GM12864 (cell line): ENCODE measurements around the gene TMEM61.

Experiments
- DNase-seq: peaks from one replicate; pipeline ENCODE4 v3.0.0-alpha.2; 2011; ENCODE audit warnings: low read depth
- H3K4me3 ChIP-seq: 2 replicates; pipeline ENCODE4 v1.5.1; 2011; ENCODE audit warnings: mild to moderate bottlenecking, low read depth, low read length, control low read depth
- CTCF ChIP-seq: IDR thresholded peaks from 2 replicates; pipeline ENCODE4 v1.5.1; 2011; ENCODE audit warnings: low read depth, mild to moderate bottlenecking, moderate library complexity, low read length, control low read depth, inconsistent platforms; ENCODE audit errors: missing control alignments

TMEM61 gene

GRCh38 chr1:54988975-54989374 is 8.5 kb downstream of the TMEM61 start:
- H3K4me3 ChIP-seq, result no peak overlapping the region
- no peak for TF ChIP-seq CTCF
- DNase-seq, result no peak

- no peak for TF ChIP-seq CTCF
- no peak for DNase-seq
- no peak overlapping the region for H3K4me3 ChIP-seq
Observed at GRCh38 chr1:54989473-54989872, 9.0 kb downstream of the TMEM61 start.

- DNase-seq, result no peak
- TF ChIP-seq CTCF, result no peak
- no peak overlapping the region for H3K4me3 ChIP-seq
Observed at GRCh38 chr1:54989968-54990810, 9.8 kb downstream of the TMEM61 start.

- H3K4me3 ChIP-seq, result no peak overlapping the region
- TF ChIP-seq CTCF, result no peak
- DNase-seq, result no peak
Observed at GRCh38 chr1:54990916-54991315, 10.5 kb downstream of the TMEM61 start.

GRCh38 chr1:54991939-54992338 is 11.5 kb downstream of the TMEM61 start:
- no peak for TF ChIP-seq CTCF
- no peak overlapping the region for H3K4me3 ChIP-seq
- DNase-seq, result no peak

- DNase-seq, result no peak
- TF ChIP-seq CTCF, result no peak
- no peak overlapping the region for H3K4me3 ChIP-seq
Observed at GRCh38 chr1:54993140-54993539, 12.7 kb downstream of the TMEM61 start.

GRCh38 chr1:54994355-54994990 is 14.0 kb downstream of the TMEM61 start:
- no peak overlapping the region for H3K4me3 ChIP-seq
- TF ChIP-seq CTCF, result no peak
- no peak for DNase-seq
